ENCODE measurements around the gene C10orf105.

The C10orf105 gene

DNA sequence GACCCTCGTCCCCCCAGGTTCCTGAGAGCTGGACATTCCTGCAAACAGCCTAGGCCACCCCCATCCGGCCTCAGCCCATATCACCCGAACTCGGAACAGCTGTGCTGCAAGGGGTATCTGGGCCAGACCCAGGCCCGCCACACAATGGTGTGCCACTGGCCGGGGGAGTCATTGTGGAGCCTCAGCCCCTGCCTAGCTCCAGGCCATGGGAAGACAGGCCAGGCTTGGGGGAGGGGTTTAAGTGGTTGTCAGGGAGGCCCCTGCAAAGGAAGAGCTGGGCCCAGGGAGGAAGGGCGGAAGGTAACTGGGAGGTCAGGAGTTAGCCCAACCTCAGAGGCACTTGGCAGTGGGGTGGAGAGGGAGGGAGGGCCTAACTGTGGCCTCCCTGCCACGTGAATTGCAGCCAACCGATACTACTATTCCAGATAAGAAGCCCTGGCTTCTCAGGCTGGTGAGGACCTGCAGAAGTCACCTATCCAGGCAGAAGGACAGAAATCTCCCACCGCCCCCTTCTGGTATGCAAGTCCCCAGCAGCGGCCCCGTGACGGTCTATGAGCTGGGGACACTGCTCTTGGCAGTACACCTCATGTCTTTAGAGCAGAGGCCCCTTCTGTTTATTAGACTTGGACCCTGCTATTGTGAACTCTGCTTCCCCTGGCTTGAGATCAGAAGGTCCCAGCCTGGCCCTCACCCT, 26.9 kb upstream of the C10orf105 start:
- H3K4me3 ChIP-seq (replicated peaks; ENCODE audit: low read depth, low read length): no peak overlapping the region
- TF ChIP-seq, protein P1, sequence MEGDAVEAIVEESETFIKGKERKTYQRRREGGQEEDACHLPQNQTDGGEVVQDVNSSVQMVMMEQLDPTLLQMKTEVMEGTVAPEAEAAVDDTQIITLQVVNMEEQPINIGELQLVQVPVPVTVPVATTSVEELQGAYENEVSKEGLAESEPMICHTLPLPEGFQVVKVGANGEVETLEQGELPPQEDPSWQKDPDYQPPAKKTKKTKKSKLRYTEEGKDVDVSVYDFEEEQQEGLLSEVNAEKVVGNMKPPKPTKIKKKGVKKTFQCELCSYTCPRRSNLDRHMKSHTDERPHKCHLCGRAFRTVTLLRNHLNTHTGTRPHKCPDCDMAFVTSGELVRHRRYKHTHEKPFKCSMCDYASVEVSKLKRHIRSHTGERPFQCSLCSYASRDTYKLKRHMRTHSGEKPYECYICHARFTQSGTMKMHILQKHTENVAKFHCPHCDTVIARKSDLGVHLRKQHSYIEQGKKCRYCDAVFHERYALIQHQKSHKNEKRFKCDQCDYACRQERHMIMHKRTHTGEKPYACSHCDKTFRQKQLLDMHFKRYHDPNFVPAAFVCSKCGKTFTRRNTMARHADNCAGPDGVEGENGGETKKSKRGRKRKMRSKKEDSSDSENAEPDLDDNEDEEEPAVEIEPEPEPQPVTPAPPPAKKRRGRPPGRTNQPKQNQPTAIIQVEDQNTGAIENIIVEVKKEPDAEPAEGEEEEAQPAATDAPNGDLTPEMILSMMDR (IDR thresholded peaks at IDR 0.05; ENCODE audit: low read length, missing control alignments): no peak
- DNase-seq (ENCODE audit: low read depth): no peak

DNA sequence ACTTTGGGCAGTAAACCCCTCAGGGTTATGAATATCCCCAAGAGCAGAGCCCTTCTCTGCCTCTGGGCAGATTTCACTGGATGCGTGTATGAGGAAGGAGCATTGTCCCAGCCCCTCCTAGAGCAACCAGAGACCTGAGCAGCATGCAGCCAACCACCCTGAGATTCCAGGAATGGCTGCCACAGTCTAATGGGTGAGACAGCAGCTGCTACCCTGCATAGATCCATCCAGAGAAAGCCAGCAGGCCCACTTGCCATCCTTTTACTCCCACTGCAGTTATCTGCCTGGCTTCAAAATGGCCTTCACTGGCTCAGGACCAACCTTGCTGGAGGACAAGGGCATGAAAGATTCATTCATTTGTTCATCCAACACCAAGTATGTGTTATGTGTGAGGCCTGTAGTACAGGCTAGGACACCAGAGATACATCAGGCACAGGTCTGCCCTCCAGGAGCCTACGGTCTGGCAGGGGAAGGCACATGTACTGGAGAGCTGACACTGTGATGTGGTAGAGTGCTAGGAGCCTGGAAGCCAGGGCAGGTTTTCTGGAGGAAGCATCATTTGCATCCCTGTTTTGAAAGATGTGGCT, 26.2 kb upstream of the C10orf105 start:
- no peak overlapping the region for H3K4me3 ChIP-seq (replicated peaks; ENCODE audit: low read depth, low read length)
- DNase-seq (ENCODE audit: low read depth): no peak
- TF ChIP-seq, protein P1 (IDR thresholded peaks at IDR 0.05; ENCODE audit: low read length, missing control alignments): no peak

DNA sequence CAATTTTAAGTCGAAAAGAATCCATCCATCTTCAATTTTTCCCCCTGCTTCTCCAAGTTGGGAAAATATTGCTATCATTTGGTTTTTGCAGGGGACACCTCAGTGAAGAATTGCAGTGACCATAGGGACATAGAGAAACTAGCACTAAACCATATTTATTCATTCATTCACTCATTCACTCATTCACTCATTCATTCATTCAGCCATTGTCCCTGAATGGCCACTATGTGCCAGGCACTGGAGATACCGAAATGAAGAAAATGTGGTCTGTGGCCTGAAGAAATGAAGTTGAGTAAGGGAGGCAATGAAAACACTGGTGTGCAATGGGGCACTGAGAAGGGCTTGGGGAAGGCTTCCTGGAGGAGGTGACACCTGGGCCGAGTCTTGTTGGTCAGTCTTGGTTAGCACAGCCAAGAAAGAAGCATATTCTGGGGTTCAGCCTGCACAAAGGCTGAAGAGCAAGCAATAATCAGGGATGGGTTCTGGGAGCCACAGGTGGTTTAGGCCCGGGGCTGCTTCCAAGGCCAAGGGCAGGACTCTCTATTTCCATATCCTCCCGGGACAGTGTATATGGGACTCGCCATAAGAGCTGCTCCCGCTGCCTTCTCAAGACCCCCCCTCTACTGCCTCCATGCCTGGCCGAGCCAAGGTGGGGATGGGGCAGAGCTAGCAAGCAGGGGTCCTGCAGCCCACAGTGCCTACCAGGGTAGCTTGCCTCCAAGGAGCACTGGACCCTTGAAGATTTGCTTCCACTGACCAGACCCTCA, 25.5 kb upstream of the C10orf105 start:
- no peak for DNase-seq (ENCODE audit: low read depth)
- H3K4me3 ChIP-seq (replicated peaks; ENCODE audit: low read depth, low read length): no peak overlapping the region
- TF ChIP-seq, protein P1 (IDR thresholded peaks at IDR 0.05; ENCODE audit: low read length, missing control alignments): no peak

DNA sequence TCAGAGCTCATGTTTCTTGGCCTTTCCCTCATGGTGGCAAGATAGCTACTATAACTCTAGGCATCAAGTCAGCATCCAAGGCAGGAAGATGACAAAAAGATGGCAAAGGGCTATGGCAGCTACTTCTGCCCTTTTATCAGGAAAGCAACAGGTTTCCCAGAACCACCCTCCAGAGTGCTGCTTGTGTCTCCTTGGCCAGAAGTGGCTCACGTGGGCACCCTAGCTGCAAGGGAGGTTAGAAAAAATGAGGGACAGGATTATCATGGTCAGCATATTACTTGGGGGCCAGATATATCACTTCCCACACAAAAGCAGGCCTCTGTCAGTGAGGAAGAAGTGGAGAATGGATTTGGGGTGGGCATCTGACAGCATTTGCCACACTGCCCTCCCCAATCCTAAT, 24.3 kb upstream of the C10orf105 start:
- no peak overlapping the region for H3K4me3 ChIP-seq (replicated peaks; ENCODE audit: low read depth, low read length)
- TF ChIP-seq, protein P1 (IDR thresholded peaks at IDR 0.05; ENCODE audit: low read length, missing control alignments): no peak
- DNase-seq (ENCODE audit: low read depth): no peak

DNA sequence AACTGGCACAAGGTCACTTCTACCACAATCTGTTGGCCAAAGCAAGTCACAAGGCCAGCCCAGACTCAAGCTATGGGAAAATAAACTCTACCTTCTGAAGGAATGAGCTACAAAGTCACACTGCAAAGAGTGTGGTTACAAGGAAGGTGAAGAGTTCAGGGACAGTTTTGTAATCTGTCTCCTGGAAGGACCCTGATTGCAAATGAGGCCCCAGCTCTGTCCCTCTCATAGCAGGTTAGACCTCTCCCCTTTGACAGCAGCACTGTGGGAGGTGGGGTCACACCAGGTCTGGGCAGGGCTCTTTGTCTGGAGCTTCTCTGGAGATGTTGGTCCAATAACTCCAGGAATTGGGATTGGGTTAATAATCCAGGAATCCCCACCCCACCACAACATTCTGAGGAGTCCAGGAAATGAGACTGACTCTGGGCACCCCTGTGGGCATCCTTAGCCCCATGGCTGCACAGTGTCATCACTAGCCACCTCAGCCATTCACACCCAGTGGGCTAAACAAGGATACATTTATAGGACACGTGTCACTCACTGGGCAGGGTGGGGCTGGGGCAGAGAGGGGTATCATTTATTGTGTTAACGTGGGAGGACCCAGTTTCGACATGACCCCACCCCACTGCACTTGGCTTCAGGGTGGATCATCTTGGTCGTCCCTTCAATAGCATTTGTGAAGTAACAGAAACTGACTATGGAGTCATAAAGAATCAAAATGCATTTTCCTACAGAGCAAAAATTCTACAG, 23.7 kb upstream of the C10orf105 start:
- no peak overlapping the region for H3K4me3 ChIP-seq (replicated peaks; ENCODE audit: low read depth, low read length)
- no peak for DNase-seq (ENCODE audit: low read depth)
- TF ChIP-seq, protein P1 (IDR thresholded peaks at IDR 0.05; ENCODE audit: low read length, missing control alignments): no peak

DNA sequence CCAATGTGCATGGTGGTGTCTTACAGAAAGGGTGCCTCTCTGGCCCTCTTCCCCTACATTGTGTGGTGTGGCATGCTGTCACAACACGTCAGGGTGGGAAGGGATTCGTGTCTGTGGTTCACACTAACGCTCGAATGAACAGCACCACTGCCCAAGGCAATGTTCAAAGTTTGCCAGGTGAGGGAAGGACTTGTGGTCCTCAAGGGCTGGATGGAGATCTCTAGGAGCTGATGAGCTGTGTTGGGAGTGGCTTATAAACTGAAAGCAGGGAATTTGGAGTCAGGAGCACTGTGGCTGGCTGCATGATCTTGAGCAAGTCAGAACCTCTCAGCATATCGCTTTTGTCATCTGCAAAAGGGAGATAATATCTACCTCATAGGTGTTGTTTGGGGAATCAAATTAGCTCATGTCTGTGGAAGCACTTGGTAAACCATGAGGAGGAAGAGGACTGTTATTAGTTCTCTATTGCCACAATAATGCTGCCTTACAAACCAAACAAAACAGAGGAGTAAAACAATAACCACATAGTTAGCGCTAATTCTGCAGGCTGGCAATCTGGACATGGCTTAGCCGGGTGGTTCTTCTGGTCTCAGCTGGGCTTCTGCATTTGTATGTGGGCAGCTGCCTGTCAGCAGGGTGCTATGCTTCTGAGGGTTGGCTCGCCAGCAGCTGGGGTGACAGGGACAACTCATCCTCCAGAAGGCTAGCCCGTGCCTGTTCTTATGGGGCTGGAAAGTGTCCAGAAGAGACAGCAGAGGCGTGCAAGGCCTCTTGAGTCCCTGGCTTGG, 22.9 kb upstream of the C10orf105 start:
- H3K4me3 ChIP-seq (replicated peaks; ENCODE audit: low read depth, low read length): no peak overlapping the region
- DNase-seq (ENCODE audit: low read depth): no peak
- TF ChIP-seq, protein P1 (IDR thresholded peaks at IDR 0.05; ENCODE audit: low read length, missing control alignments): no peak

All from fibroblast of pulmonary artery (primary cell).